ENCODE measurements around the gene SSX2IP. TPM values are rescaled to one million over a fixed set of nuclear protein-coding genes. Genes with fewer than 3 reads are reported as not detected.
A peak's percentile ranks its signal among the peaks of the same experiment; 100 is the strongest.
"Not testable (repeated sequence)": the region's sequence is repeated elsewhere in the genome, so short reads cannot be mapped to it uniquely, and the experiment has no call there.

The SSX2IP gene
- total RNA-seq, 1 donor from 2014 or later = 11.9 TPM

GRCh38 chr1:84735483-84735882 is 45.2 kb upstream of the SSX2IP start:
- no peaks in the 10 kb centered on the region for H3K36me3 ChIP-seq
- no peaks in the 10 kb centered on the region for H3K4me1 ChIP-seq
- no peak overlapping the region for H3K27ac ChIP-seq (replicated peaks)
- no peak overlapping the region for H3K4me3 ChIP-seq
- no peak for DNase-seq
- H3K27me3 ChIP-seq (ENCODE audit: low read depth) = peaks cover 14% of the 10 kb centered on the region
- no peaks in the 10 kb centered on the region for H3K9me3 ChIP-seq (replicated peaks)
- no peak for TF ChIP-seq CTCF (IDR thresholded peaks at IDR 0.05; ENCODE audit: borderline replicate concordance)
- intact Hi-C loops (cut with micrococcal nuclease) = no loop called here

GRCh38 chr1:84732520-84732919 is 42.3 kb upstream of the SSX2IP start:
- no peaks in the 10 kb centered on the region for H3K36me3 ChIP-seq
- H3K4me1 ChIP-seq = no peaks in the 10 kb centered on the region
- H3K9me3 ChIP-seq (replicated peaks) = no peaks in the 10 kb centered on the region
- intact Hi-C loops (cut with micrococcal nuclease) = no loop called here
- H3K27me3 ChIP-seq (ENCODE audit: low read depth) = peaks cover 14% of the 10 kb centered on the region
- DNase-seq = no peak
- no peak overlapping the region for H3K4me3 ChIP-seq
- no peak overlapping the region for H3K27ac ChIP-seq (replicated peaks)
- TF ChIP-seq CTCF (IDR thresholded peaks at IDR 0.05; ENCODE audit: borderline replicate concordance) = no peak

- Histone ChIP-seq H3K9me3 (replicated peaks) (no peaks in the 10 kb centered on the region), H3K4me1 (no peaks in the 10 kb centered on the region), H3K27me3 (ENCODE audit: low read depth) (peaks cover 14% of the 10 kb centered on the region), H3K27ac (replicated peaks) (no peak overlapping the region), H3K36me3 (no peaks in the 10 kb centered on the region), H3K4me3 (no peak overlapping the region)
- intact Hi-C loops (cut with micrococcal nuclease) = no loop called here
- no peak for DNase-seq
- TF ChIP-seq CTCF (IDR thresholded peaks at IDR 0.05; ENCODE audit: borderline replicate concordance) = no peak
Observed at GRCh38 chr1:84731519-84731918, 41.3 kb upstream of the SSX2IP start.

GRCh38 chr1:84727711-84728110 is 37.5 kb upstream of the SSX2IP start:
- H3K27me3 ChIP-seq (ENCODE audit: low read depth); intact Hi-C loops (cut with micrococcal nuclease); H3K4me3 ChIP-seq; DNase-seq; H3K4me1 ChIP-seq; H3K9me3 ChIP-seq (replicated peaks); H3K36me3 ChIP-seq: not testable (repeated sequence)
- peak overlapping the region; percentile 11 for H3K27ac ChIP-seq (replicated peaks)

- no peaks in the 10 kb centered on the region for H3K36me3 ChIP-seq
- intact Hi-C loops (cut with micrococcal nuclease) = no loop called here
- no peaks in the 10 kb centered on the region for H3K4me1 ChIP-seq
- H3K27ac ChIP-seq (replicated peaks) = peak overlapping the region; percentile 34
- no peaks in the 10 kb centered on the region for H3K27me3 ChIP-seq (ENCODE audit: low read depth)
- no peak overlapping the region for H3K4me3 ChIP-seq
- no peak for DNase-seq
- H3K9me3 ChIP-seq (replicated peaks) = no peaks in the 10 kb centered on the region
- TF ChIP-seq CTCF (IDR thresholded peaks at IDR 0.05; ENCODE audit: borderline replicate concordance) = no peak
Observed at GRCh38 chr1:84726593-84727499, 36.6 kb upstream of the SSX2IP start.

GRCh38 chr1:84724128-84724860 is 34.0 kb upstream of the SSX2IP start:
- Histone ChIP-seq H3K9me3 (replicated peaks) (no peaks in the 10 kb centered on the region), H3K27me3 (ENCODE audit: low read depth) (no peaks in the 10 kb centered on the region), H3K27ac (replicated peaks) (no peak overlapping the region), H3K36me3 (no peaks in the 10 kb centered on the region), H3K4me3 (no peak overlapping the region), H3K4me1 (no peaks in the 10 kb centered on the region)
- TF ChIP-seq CTCF (IDR thresholded peaks at IDR 0.05; ENCODE audit: borderline replicate concordance) = peak; percentile 28
- DNase-seq = no peak
- intact Hi-C loops (cut with micrococcal nuclease) = no loop called here

Data from left ventricle myocardium inferior (tissue), 1 donor.